GM12892 (cell line): Measurements from ENCODE around the gene ZCCHC14.

Experiments
- POLR2A ChIP-seq: IDR thresholded peaks from 2 replicates; pipeline ENCODE4 v1.6.1; 2011; ENCODE audit warnings: low read depth, low read length, control low read depth
- POLR2AphosphoS5 ChIP-seq: IDR thresholded peaks from 2 replicates; pipeline ENCODE4 v1.6.1; 2011; ENCODE audit warnings: low read depth, low read length, control low read depth
- TAF1 ChIP-seq: IDR thresholded peaks from 2 replicates; pipeline ENCODE4 v1.6.1; 2011; ENCODE audit warnings: low read depth, mild to moderate bottlenecking, control low read depth, low read length, borderline replicate concordance

DNA sequence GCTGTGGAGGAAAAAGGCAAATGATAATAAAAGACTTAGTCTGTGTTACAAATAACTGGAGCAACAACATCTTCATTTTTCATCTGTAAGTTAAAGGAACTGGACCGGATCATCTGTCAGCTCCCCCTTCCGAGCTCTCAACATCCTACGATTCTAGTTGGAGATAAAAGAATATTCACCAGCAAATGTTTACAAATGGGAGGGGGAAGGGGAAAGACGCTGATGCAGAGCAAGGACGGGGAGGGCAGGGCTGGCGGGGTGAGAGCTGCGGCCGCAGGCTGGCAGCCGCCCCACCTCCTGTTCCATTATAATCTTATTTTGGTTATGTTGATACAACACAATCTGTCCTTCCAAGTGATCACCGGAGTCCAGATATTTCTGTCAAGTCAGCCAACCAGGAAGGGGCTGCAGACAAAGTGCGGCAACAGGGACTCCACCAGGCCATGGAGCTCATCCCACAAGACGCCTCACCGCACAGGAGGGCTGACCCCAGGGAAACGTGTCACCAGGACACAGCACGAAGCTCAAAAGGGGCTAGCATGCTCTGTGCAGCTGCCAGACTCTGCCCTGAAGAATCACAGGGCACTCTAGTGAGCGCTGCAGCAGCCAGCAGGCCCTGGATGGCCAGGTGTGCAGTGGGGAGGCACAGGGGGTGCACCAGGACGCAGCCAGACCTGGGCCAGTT lies 128.9 kb downstream of the ZCCHC14 start:
- TF ChIP-seq POLR2A = no peak
- no peak for TF ChIP-seq POLR2AphosphoS5
- TF ChIP-seq TAF1 = no peak
